Endothelial cell of umbilical vein (primary cell): Measurements from ENCODE around the gene PEX5L. TPM values are rescaled to one million over a fixed set of nuclear protein-coding genes. Genes with fewer than 3 reads are reported as not detected.

Experiments
- BruUV-seq: library from RNA; stranded (reverse); fragments of 400-500 nt; replicated peaks from 2 replicates; lab custom pipeline; 2021; lab: Mats Ljungman, UMichigan
- CTCF ChIA-PET: fragments of 300-600, 350-600 bp; sonication (Branson Sonifier 250); formaldehyde crosslinking; loops from one replicate; lab custom pipeline; 2021; ENCODE audit warnings: antibody characterized with exemption, inconsistent platforms; lab: Charles Lee
- POLR2A ChIA-PET: fragments of 300-600, 350-600 bp; sonication (Branson Sonifier 250); formaldehyde crosslinking; loops from one replicate; lab custom pipeline; 2021; ENCODE audit warnings: antibody characterized with exemption, inconsistent platforms; lab: Charles Lee
- DNase-seq: peaks from one replicate; pipeline ENCODE4 v3.0.0-alpha.2; 2011; ENCODE audit warnings: low read depth, low spot score
- FAIRE-seq: peaks from 2 replicates; lab custom pipeline; 2011; peaks lifted over from hg19 to GRCh38; lab: Jason Lieb, UNC
- H2AFZ ChIP-seq: 2 replicates; pipeline ENCODE4 v1.6.0; 2012; ENCODE audit warnings: low read depth, low read length, control low read depth, inconsistent platforms
- H3K27ac ChIP-seq: 2 replicates; pipeline ENCODE4 v1.5.1; 2011; ENCODE audit warnings: low read depth, mild to moderate bottlenecking, control low read depth, low read length, moderate library complexity; ENCODE audit not compliant: insufficient read depth
- H3K27me3 ChIP-seq, 2 experiments: 2 replicates each; pipeline versions ENCODE4 v1.6.0 to v1.6.1; 2011; ENCODE audit warnings: low read length in 2 of 2, mixed read lengths in 1 of 2; ENCODE audit not compliant: control insufficient read depth in 2 of 2, insufficient read depth in 2 of 2
- H3K36me3 ChIP-seq, 2 experiments: 2 replicates in 1 of 2; 3 replicates in 1 of 2; pipeline ENCODE4 v1.5.1; 2011; ENCODE audit warnings: low read length in 2 of 2, mild to moderate bottlenecking in 1 of 2, moderate library complexity in 1 of 2; ENCODE audit not compliant: control insufficient read depth in 2 of 2, insufficient read depth in 2 of 2; ENCODE audit errors: extremely low read depth in 1 of 2
- H3K4me1 ChIP-seq: 3 replicates; pipeline ENCODE4 v1.5.1; 2011; ENCODE audit warnings: mild to moderate bottlenecking, low read length; ENCODE audit not compliant: control insufficient read depth, insufficient read depth; ENCODE audit errors: extremely low read depth
- H3K4me2 ChIP-seq: 2 replicates; pipeline ENCODE4 v1.6.1; 2011; ENCODE audit warnings: low read length, control low read depth, mixed read lengths; ENCODE audit not compliant: insufficient read depth
- H3K4me3 ChIP-seq, 3 experiments: fragments of 200-600 bp in 1 of 3; sonication (generic), shearing (Covaris generic) in 1 of 3; replicated peaks in 1 of 3; 2 replicates each; pipeline ENCODE4 v1.5.1; 2011 to 2016; ENCODE audit warnings: control low read depth in 3 of 3, low read length in 3 of 3, mild to moderate bottlenecking in 2 of 3, inconsistent platforms in 1 of 3, low read depth in 1 of 3, moderate library complexity in 1 of 3; ENCODE audit not compliant: insufficient read depth in 1 of 3
- H3K79me2 ChIP-seq: 2 replicates; pipeline ENCODE4 v1.6.0; 2012; ENCODE audit warnings: low read length, inconsistent platforms; ENCODE audit not compliant: control insufficient read depth, insufficient read depth
- H3K9ac ChIP-seq: replicated peaks from 2 replicates; pipeline ENCODE3; 2011; ENCODE audit warnings: low read length, control low read depth; ENCODE audit not compliant: insufficient read depth; ENCODE audit errors: extremely low read depth
- H3K9me1 ChIP-seq: replicated peaks from 3 replicates; pipeline ENCODE4 v1.6.0; 2011; ENCODE audit warnings: mild to moderate bottlenecking, low read length; ENCODE audit not compliant: control insufficient read depth, insufficient read depth; ENCODE audit errors: extremely low read depth
- H3K9me3 ChIP-seq: replicated peaks from 2 replicates; pipeline ENCODE4 v1.5.1; 2012; ENCODE audit warnings: low read length, inconsistent platforms; ENCODE audit not compliant: control insufficient read depth, insufficient read depth
- H4K20me1 ChIP-seq: replicated peaks from 2 replicates; pipeline ENCODE3; 2011; ENCODE audit warnings: mild to moderate bottlenecking, low read length; ENCODE audit not compliant: control insufficient read depth, insufficient read depth; ENCODE audit errors: extremely low read depth
- EZH2 ChIP-seq: IDR thresholded peaks from 2 replicates; pipeline ENCODE4 v1.6.1; 2012; ENCODE audit warnings: borderline replicate concordance, low read depth, mild to moderate bottlenecking, moderate library complexity, low read length, inconsistent platforms; ENCODE audit not compliant: severe bottlenecking
- FOS ChIP-seq: IDR thresholded peaks from 2 replicates; pipeline ENCODE4 v1.6.1; 2011; ENCODE audit warnings: mild to moderate bottlenecking, low read length, moderate library complexity, borderline replicate concordance; ENCODE audit not compliant: insufficient read depth
- GATA2 ChIP-seq: IDR thresholded peaks from 2 replicates; pipeline ENCODE4 v1.7.0; 2011; ENCODE audit warnings: low read depth, mild to moderate bottlenecking, moderate library complexity, mixed read lengths, low read length; ENCODE audit not compliant: insufficient read length, insufficient read depth
- JUN ChIP-seq: IDR thresholded peaks from 2 replicates; pipeline ENCODE4 v1.6.1; 2011; ENCODE audit warnings: borderline replicate concordance, low read depth; ENCODE audit not compliant: insufficient read length, insufficient read depth
- MAX ChIP-seq: IDR thresholded peaks from 2 replicates; pipeline ENCODE4 v1.6.1; 2011; ENCODE audit not compliant: insufficient read depth, insufficient read length
- MYC ChIP-seq: IDR thresholded peaks from one replicate; pipeline ENCODE4 v1.6.1; 2011; ENCODE audit warnings: mild to moderate bottlenecking, low read depth, low read length
- POLR2A ChIP-seq: IDR thresholded peaks from 2 replicates; pipeline ENCODE4 v1.6.1; 2012; ENCODE audit warnings: low read depth, mild to moderate bottlenecking, control low read depth, low read length
- POLR2AphosphoS5 ChIP-seq: IDR thresholded peaks from 2 replicates; pipeline ENCODE4 v1.6.1; 2012; ENCODE audit warnings: low read depth, mild to moderate bottlenecking, control low read depth, low read length, moderate library complexity; ENCODE audit not compliant: insufficient read depth
- dilution Hi-C: fragments of 300-500 bp; cut with MboI; formaldehyde crosslinking; loops from one replicate; pipeline ENCODE4 v1.15.0; 2019; ENCODE audit warnings: low sequenced_read_pairs; ENCODE audit not compliant: extremely low pct_ligation_motif_present
- intact Hi-C: fragments of 100-400 bp; cut with micrococcal nuclease; formaldehyde crosslinking; loops from one replicate; pipeline ENCODE4 v1.10.0; 2022
- polyA plus RNA-seq, 4 experiments: library from polyadenylated mRNA; depleted of rRNA in 3 of 4; stranded (reverse) in 3 of 4; unstranded in 1 of 4; fragments of >200 nt; gene quantifications; 2 replicates each; pipeline versions ENCODE4 v1.2.1 to v1.2.3, GENCODE V29; 2011 to 2012; ENCODE audit warnings: missing spikeins in 1 of 4
- total RNA-seq: library from RNA; stranded (reverse); gene quantifications from 2 replicates; pipeline ENCODE4 v1.2.3, GENCODE V29; 2021
- TF ChIP-seq, protein P1 (sequence below), 2 donors: IDR thresholded peaks; 1 replicate in 1 of 2; 2 replicates in 1 of 2; pipeline ENCODE4 v1.5.1; 2011; ENCODE audit warnings: low read length in 2 of 2, mild to moderate bottlenecking in 2 of 2, moderate library complexity in 2 of 2, control low read depth in 1 of 2, inconsistent platforms in 1 of 2, low read depth in 1 of 2; ENCODE audit not compliant: insufficient read depth in 1 of 2; ENCODE audit errors: extremely low read depth in 1 of 2

The PEX5L gene
- total and polyA plus RNA-seq, 2 donors (not counting 3 experiments of a cell fraction or from before 2014, with no cell fraction given) = not detected

DNA sequence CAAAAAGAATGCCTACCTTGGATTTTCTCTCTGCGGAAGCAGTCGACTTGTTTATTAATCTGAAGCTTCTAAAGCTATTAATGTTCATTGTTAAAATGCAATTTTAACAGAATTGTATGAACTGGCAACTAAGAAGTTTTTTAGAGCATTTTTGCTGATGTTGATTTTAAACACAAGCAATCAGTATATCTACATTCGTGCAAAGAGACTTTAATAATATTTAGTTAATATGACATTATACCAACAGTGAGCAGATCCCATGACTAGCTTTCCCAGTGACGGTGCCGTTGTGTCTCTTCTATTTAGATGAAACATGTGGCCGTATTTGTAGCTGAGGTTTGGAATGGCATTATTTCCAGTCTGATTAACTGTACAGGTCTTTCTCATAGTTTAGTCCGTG lies 88.0 kb downstream of the PEX5L start:
- DNase-seq = no peak
- Histone ChIP-seq H3K9ac (no peak overlapping the region), H4K20me1 (no peaks in the 10 kb centered on the region), H3K9me3 (no peaks in the 10 kb centered on the region), H3K4me2 (no peak overlapping the region), H3K79me2 (no peaks in the 10 kb centered on the region), H2AFZ (no peak overlapping the region), H3K27ac (no peak overlapping the region), H3K9me1 (no peaks in the 10 kb centered on the region), H3K36me3 (no peaks in the 10 kb centered on the region), H3K4me1 (no peaks in the 10 kb centered on the region), H3K4me3 (no peak overlapping the region), H3K27me3 (no peaks in the 10 kb centered on the region)
- ChIA-PET CTCF (interaction anchor here (0.7 to 2.3 kb wide), 3 partner anchors 20 to 647 kb away, joined by 3 to 10 read pairs (median 6); no protein-coding TSS in a partner anchor), POLR2A (no interaction called here)
- intact Hi-C loops = no loop called here
- no TSS peak for BruUV-seq
- dilution Hi-C loops = no loop called here
- FAIRE-seq = no peak
- TF ChIP-seq POLR2A = no peak
- TF ChIP-seq MYC = no peak
- TF ChIP-seq GATA2 = no peak
- TF ChIP-seq POLR2AphosphoS5 = no peak
- no peak for TF ChIP-seq JUN
- no peak for TF ChIP-seq MAX

DNA sequence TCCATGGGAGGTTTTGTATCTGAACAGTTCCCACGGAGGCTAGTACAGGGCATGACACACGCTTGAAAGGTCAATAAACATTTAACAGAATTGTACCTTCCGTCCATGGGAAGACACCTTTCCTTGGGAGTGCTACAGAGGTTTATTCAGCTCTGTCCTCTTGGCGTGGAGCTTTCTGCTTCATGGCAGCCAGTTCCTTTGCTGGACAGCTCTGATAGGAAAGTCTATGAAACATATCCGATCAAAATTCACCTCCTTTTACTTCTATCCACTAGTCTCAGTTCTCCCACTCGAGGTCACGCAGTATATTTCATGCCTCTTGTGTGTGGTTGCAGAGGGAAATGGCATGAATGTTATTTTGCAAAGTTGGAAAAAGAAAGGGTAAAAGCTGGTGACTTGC lies 91.2 kb downstream of the PEX5L start:
- dilution Hi-C loops = no loop called here
- no peak overlapping the region for H2AFZ ChIP-seq
- no peak for DNase-seq
- POLR2A ChIA-PET = no interaction called here
- H3K36me3 ChIP-seq = no peaks in the 10 kb centered on the region
- no peak overlapping the region for H3K4me3 ChIP-seq
- H3K9me1 ChIP-seq = no peaks in the 10 kb centered on the region
- no peaks in the 10 kb centered on the region for H3K9me3 ChIP-seq
- no peak overlapping the region for H3K9ac ChIP-seq
- H4K20me1 ChIP-seq = no peaks in the 10 kb centered on the region
- H3K27me3 ChIP-seq = no peaks in the 10 kb centered on the region
- no peak overlapping the region for H3K4me2 ChIP-seq
- CTCF ChIA-PET = interaction anchor here (1.4 kb wide), 1 partner anchor 17 kb away, joined by 4 read pairs; no protein-coding TSS in a partner anchor
- TF ChIP-seq EZH2 (no peak), FOS (no peak), MAX (no peak), POLR2AphosphoS5 (no peak), POLR2A (no peak), GATA2 (no peak), MYC (no peak)
- TF ChIP-seq, protein P1, sequence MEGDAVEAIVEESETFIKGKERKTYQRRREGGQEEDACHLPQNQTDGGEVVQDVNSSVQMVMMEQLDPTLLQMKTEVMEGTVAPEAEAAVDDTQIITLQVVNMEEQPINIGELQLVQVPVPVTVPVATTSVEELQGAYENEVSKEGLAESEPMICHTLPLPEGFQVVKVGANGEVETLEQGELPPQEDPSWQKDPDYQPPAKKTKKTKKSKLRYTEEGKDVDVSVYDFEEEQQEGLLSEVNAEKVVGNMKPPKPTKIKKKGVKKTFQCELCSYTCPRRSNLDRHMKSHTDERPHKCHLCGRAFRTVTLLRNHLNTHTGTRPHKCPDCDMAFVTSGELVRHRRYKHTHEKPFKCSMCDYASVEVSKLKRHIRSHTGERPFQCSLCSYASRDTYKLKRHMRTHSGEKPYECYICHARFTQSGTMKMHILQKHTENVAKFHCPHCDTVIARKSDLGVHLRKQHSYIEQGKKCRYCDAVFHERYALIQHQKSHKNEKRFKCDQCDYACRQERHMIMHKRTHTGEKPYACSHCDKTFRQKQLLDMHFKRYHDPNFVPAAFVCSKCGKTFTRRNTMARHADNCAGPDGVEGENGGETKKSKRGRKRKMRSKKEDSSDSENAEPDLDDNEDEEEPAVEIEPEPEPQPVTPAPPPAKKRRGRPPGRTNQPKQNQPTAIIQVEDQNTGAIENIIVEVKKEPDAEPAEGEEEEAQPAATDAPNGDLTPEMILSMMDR (IDR thresholded peaks at IDR 0.05; ENCODE audit: extremely low read depth in 1 of 2, insufficient read depth in 1 of 2, low read depth in 1 of 2, low read length in 2 of 2) = no peak
- no peaks in the 10 kb centered on the region for H3K79me2 ChIP-seq
- intact Hi-C loops = no loop called here
- H3K4me1 ChIP-seq = no peaks in the 10 kb centered on the region
- no peak overlapping the region for H3K27ac ChIP-seq
- no TSS peak for BruUV-seq
- FAIRE-seq = no peak
